AG04450 (cell line): ENCODE data around the gene KRTAP24-1. TPM values are rescaled to one million over a fixed set of nuclear protein-coding genes. Genes with fewer than 3 reads are reported as not detected.

Source experiments
- CTCF ChIA-PET: fragments of 300-600, 350-600 bp; formaldehyde crosslinking; extraction: SDS; loops from one replicate; lab custom pipeline; 2022; ENCODE audit warnings: antibody characterized with exemption, inconsistent platforms; lab: Charles Lee
- POLR2A ChIA-PET: fragments of 350-600 bp; formaldehyde crosslinking; extraction: SDS; loops from one replicate; lab custom pipeline; 2021; ENCODE audit warnings: antibody characterized with exemption, inconsistent platforms; lab: Yijun Ruan, JAX
- DNase-seq: peaks from one replicate; pipeline ENCODE4 v3.0.0-alpha.2; 2011; ENCODE audit warnings: low read depth, low spot score
- H3K27ac ChIP-seq: one replicate; pipeline ENCODE4 v1.5.1; 2012; ENCODE audit warnings: low read depth, low read length, control low read depth
- H3K27me3 ChIP-seq: one replicate; pipeline ENCODE4 v1.6.0; 2012; ENCODE audit warnings: low read length; ENCODE audit not compliant: control insufficient read depth, insufficient read depth
- H3K4me3 ChIP-seq: 2 replicates; pipeline ENCODE4 v1.5.1; 2011; ENCODE audit warnings: mild to moderate bottlenecking, low read depth, low read length, control low read depth
- H3K9me3 ChIP-seq: 2 replicates; pipeline ENCODE4 v1.5.1; 2012; ENCODE audit warnings: low read length; ENCODE audit not compliant: control insufficient read depth, insufficient read depth
- CTCF ChIP-seq: IDR thresholded peaks from 2 replicates; pipeline ENCODE4 v1.5.1; 2011; ENCODE audit warnings: low read depth, low read length, control low read depth, inconsistent platforms
- polyA plus RNA-seq: library from polyadenylated mRNA; depleted of rRNA; stranded (reverse); fragments of >200 nt; gene quantifications from 2 replicates; pipeline ENCODE4 v1.2.3, GENCODE V29; 2011; rRNA removed

KRTAP24-1 gene
- polyA plus RNA-seq, 1 experiment, result not detected

GRCh38 chr21:30232011-30232410, 50.7 kb downstream of the KRTAP24-1 start:
- DNase-seq, result no peak
- Histone ChIP-seq H3K27me3 (no peaks in the 10 kb centered on the region), H3K9me3 (peaks cover 11% of the 10 kb centered on the region; the same call in 1 of the 2 replicates), H3K4me3 (no peak overlapping the region), H3K27ac (no peak overlapping the region)
- POLR2A ChIA-PET, result no interaction called here
- CTCF ChIA-PET, result no interaction called here
- no peak for TF ChIP-seq CTCF

Other genes starting within 250 kb of the KRTAP24-1 start
- not detected in 2 replicates for gene CLDN17, start 116.1 kb downstream of the KRTAP24-1 start, polyA plus RNA-seq
- not detected in 2 replicates for gene CLDN8, start 66.9 kb downstream of the KRTAP24-1 start, polyA plus RNA-seq
- gene KRTAP25-1, start 6.6 kb upstream of the KRTAP24-1 start, polyA plus RNA-seq, result not detected in 2 replicates
- not detected in 2 replicates for gene KRTAP26-1, start 37.4 kb upstream of the KRTAP24-1 start, polyA plus RNA-seq
- gene KRTAP27-1, start 54.7 kb upstream of the KRTAP24-1 start, polyA plus RNA-seq, result not detected in 2 replicates
- not detected in 2 replicates for gene KRTAP23-1, start 65.7 kb upstream of the KRTAP24-1 start, polyA plus RNA-seq
- not detected in 2 replicates for gene KRTAP13-2, start 89.3 kb upstream of the KRTAP24-1 start, polyA plus RNA-seq
- gene KRTAP13-1, start 113.1 kb upstream of the KRTAP24-1 start, polyA plus RNA-seq, result not detected in 2 replicates
- not detected in 2 replicates for gene KRTAP13-3, start 143.0 kb upstream of the KRTAP24-1 start, polyA plus RNA-seq
- not detected in 2 replicates for gene KRTAP13-4, start 147.3 kb upstream of the KRTAP24-1 start, polyA plus RNA-seq
- not detected in 2 replicates for gene KRTAP15-1, start 157.3 kb upstream of the KRTAP24-1 start, polyA plus RNA-seq
- gene KRTAP19-1, start 197.4 kb upstream of the KRTAP24-1 start, polyA plus RNA-seq, result not detected in 2 replicates
- gene KRTAP19-2, start 204.5 kb upstream of the KRTAP24-1 start, polyA plus RNA-seq, result not detected in 2 replicates
- not detected in 2 replicates for gene KRTAP19-3, start 209.1 kb upstream of the KRTAP24-1 start, polyA plus RNA-seq
- not detected in 2 replicates for gene KRTAP19-4, start 214.2 kb upstream of the KRTAP24-1 start, polyA plus RNA-seq
- not detected in 2 replicates for gene KRTAP19-5, start 219.2 kb upstream of the KRTAP24-1 start, polyA plus RNA-seq